ENCODE results near the gene CACNA2D3. TPM values are rescaled to one million over a fixed set of nuclear protein-coding genes. Genes with fewer than 3 reads are reported as not detected.

CACNA2D3 gene
- total and polyA plus RNA-seq, 2 experiments from 2014 or later: 0.30 to 0.43 TPM

GRCh38 chr3:54853573-54854404, 731.4 kb downstream of the CACNA2D3 start:
- TF ChIP-seq EZH2phosphoT487 (IDR thresholded peaks at IDR 0.05; ENCODE audit: insufficient read depth, low read depth) (no peak), EZH2 (IDR thresholded peaks at IDR 0.05; ENCODE audit: insufficient read depth, poor library complexity, severe bottlenecking) (no peak)
- Histone ChIP-seq H3K9me2 (ENCODE audit: insufficient read depth) (no peaks in the 10 kb centered on the region), H3K27me3 (replicated peaks; ENCODE audit: insufficient read depth) (no peaks in the 10 kb centered on the region), H3K36me3 (ENCODE audit: low read depth) (no peaks in the 10 kb centered on the region), H3K4me3 (no peak overlapping the region; the same call in 1 of the 2 replicates), H3K79me2 (ENCODE audit: insufficient read depth) (no peaks in the 10 kb centered on the region), H3F3A (ENCODE audit: insufficient read depth) (no peaks in the 10 kb centered on the region), H4K20me1 (ENCODE audit: insufficient read depth) (no peaks in the 10 kb centered on the region), H3K9me3 (ENCODE audit: low read depth) (no peaks in the 10 kb centered on the region), H3K9ac (peak overlapping the region; percentile 48), H3K27ac (no peak overlapping the region), H3K4me2 (ENCODE audit: unreplicated experiment) (peak overlapping the region; percentile 34), H3K4me1 (ENCODE audit: insufficient read depth) (peaks cover 2% of the 10 kb centered on the region), H2AFZ (peak overlapping the region; percentile 75)
- in situ Hi-C loops (cut with MboI): loop anchor here (25.0 kb wide), 1 partner anchor 884 kb away; no protein-coding TSS in a partner anchor
- DNase-seq: peak; percentile 84
- 7 to 8% methylated on average over 19 to 20 of the region's 20 CpGs for WGBS, 2 experiments (ENCODE audit: low coverage in 1 of 2, low lambda C conversion rate in 2 of 2, missing lambda C conversion rate in 2 of 2)

- Histone ChIP-seq H3K36me3 (ENCODE audit: low read depth) (no peaks in the 10 kb centered on the region), H3K4me1 (ENCODE audit: insufficient read depth) (peaks cover 26% of the 10 kb centered on the region), H4K20me1 (ENCODE audit: insufficient read depth) (no peaks in the 10 kb centered on the region), H2AFZ (no peak overlapping the region), H3K27ac (no peak overlapping the region), H3K4me2 (ENCODE audit: unreplicated experiment) (no peak overlapping the region), H3K4me3 (no peak overlapping the region), H3K27me3 (replicated peaks; ENCODE audit: insufficient read depth) (no peaks in the 10 kb centered on the region), H3K9me2 (ENCODE audit: insufficient read depth) (no peaks in the 10 kb centered on the region), H3K9me3 (ENCODE audit: low read depth) (no peaks in the 10 kb centered on the region), H3K79me2 (ENCODE audit: insufficient read depth) (no peaks in the 10 kb centered on the region), H3K9ac (no peak overlapping the region), H3F3A (ENCODE audit: insufficient read depth) (no peaks in the 10 kb centered on the region)
- TF ChIP-seq EZH2phosphoT487 (IDR thresholded peaks at IDR 0.05; ENCODE audit: insufficient read depth, low read depth) (no peak), EZH2 (IDR thresholded peaks at IDR 0.05; ENCODE audit: insufficient read depth, poor library complexity, severe bottlenecking) (no peak)
- DNase-seq: no peak
- 96 to 100% methylated on average over 1 of the region's 1 CpG for WGBS, 2 experiments (ENCODE audit: low coverage in 1 of 2, low lambda C conversion rate in 2 of 2, missing lambda C conversion rate in 2 of 2)
- in situ Hi-C loops (cut with MboI): loop anchor here (25.0 kb wide), 1 partner anchor 881 kb away; no protein-coding TSS in a partner anchor
Measured at GRCh38 chr3:54856271-54856670, 733.9 kb downstream of the CACNA2D3 start.

DNA sequence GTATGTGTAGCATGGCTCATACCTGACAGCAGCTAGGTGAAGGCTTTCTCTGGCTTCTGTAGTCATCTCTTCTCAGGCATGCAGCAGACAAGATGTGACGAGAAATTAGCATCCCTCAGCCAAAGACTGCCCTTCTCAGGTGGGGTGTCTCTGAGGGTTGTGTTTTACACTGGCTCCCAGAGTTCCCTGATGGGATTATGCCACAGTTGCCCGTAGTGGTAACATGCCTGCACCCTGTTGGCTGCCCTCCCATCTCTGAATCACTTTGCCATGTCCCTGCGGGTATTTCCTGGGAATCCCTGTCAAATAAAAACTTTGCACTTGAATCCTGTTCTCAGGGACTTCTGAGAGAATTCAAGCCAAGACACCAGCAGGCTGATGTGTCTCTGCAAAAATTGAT, 735.0 kb downstream of the CACNA2D3 start:
- Histone ChIP-seq H3K27me3 (replicated peaks; ENCODE audit: insufficient read depth) (no peaks in the 10 kb centered on the region), H3F3A (ENCODE audit: insufficient read depth) (peaks cover 6% of the 10 kb centered on the region), H3K9me3 (ENCODE audit: low read depth) (no peaks in the 10 kb centered on the region), H3K79me2 (ENCODE audit: insufficient read depth) (no peaks in the 10 kb centered on the region), H3K9ac (no peak overlapping the region), H3K4me2 (ENCODE audit: unreplicated experiment) (no peak overlapping the region), H3K4me1 (ENCODE audit: insufficient read depth) (peaks cover 36% of the 10 kb centered on the region), H4K20me1 (ENCODE audit: insufficient read depth) (no peaks in the 10 kb centered on the region), H3K27ac (no peak overlapping the region), H2AFZ (no peak overlapping the region), H3K4me3 (no peak overlapping the region), H3K36me3 (ENCODE audit: low read depth) (no peaks in the 10 kb centered on the region), H3K9me2 (ENCODE audit: insufficient read depth) (no peaks in the 10 kb centered on the region)
- 78 to 92% methylated on average over 3 of the region's 3 CpGs for WGBS, 2 experiments (ENCODE audit: low coverage in 1 of 2, low lambda C conversion rate in 2 of 2, missing lambda C conversion rate in 2 of 2)
- TF ChIP-seq EZH2phosphoT487 (IDR thresholded peaks at IDR 0.05; ENCODE audit: insufficient read depth, low read depth) (no peak), EZH2 (IDR thresholded peaks at IDR 0.05; ENCODE audit: insufficient read depth, poor library complexity, severe bottlenecking) (no peak)
- DNase-seq: peak; percentile 24
- in situ Hi-C loops (cut with MboI): loop anchor here (25.0 kb wide), 1 partner anchor 880 kb away; no protein-coding TSS in a partner anchor

GRCh38 chr3:54858093-54858785, 735.9 kb downstream of the CACNA2D3 start:
- Histone ChIP-seq H3K9me2 (ENCODE audit: insufficient read depth) (no peaks in the 10 kb centered on the region), H3K9ac (no peak overlapping the region), H3K4me2 (ENCODE audit: unreplicated experiment) (no peak overlapping the region), H4K20me1 (ENCODE audit: insufficient read depth) (no peaks in the 10 kb centered on the region), H3K79me2 (ENCODE audit: insufficient read depth) (no peaks in the 10 kb centered on the region), H3K9me3 (ENCODE audit: low read depth) (no peaks in the 10 kb centered on the region), H3K27ac (no peak overlapping the region), H3K36me3 (ENCODE audit: low read depth) (no peaks in the 10 kb centered on the region), H3K4me1 (ENCODE audit: insufficient read depth) (peaks cover 45% of the 10 kb centered on the region), H3K27me3 (replicated peaks; ENCODE audit: insufficient read depth) (no peaks in the 10 kb centered on the region), H2AFZ (no peak overlapping the region), H3K4me3 (no peak overlapping the region), H3F3A (ENCODE audit: insufficient read depth) (peaks cover 15% of the 10 kb centered on the region)
- WGBS, 2 experiments (ENCODE audit: low coverage in 1 of 2, low lambda C conversion rate in 2 of 2, missing lambda C conversion rate in 2 of 2): 27 to 34% methylated on average over 4 of the region's 4 CpGs
- DNase-seq: no peak
- in situ Hi-C loops (cut with MboI): loop anchor here (25.0 kb wide), 1 partner anchor 879 kb away; no protein-coding TSS in a partner anchor
- TF ChIP-seq EZH2phosphoT487 (IDR thresholded peaks at IDR 0.05; ENCODE audit: insufficient read depth, low read depth): no peak
- no peak for TF ChIP-seq EZH2 (IDR thresholded peaks at IDR 0.05; ENCODE audit: insufficient read depth, poor library complexity, severe bottlenecking)
